ENCODE measurements around the gene ADAM12. TPM values are rescaled to one million over a fixed set of nuclear protein-coding genes. Genes with fewer than 3 reads are reported as not detected.

ADAM12 gene
- total and polyA plus RNA-seq, 4 donors: 0.03 to 0.33 (median 0.19) TPM

DNA sequence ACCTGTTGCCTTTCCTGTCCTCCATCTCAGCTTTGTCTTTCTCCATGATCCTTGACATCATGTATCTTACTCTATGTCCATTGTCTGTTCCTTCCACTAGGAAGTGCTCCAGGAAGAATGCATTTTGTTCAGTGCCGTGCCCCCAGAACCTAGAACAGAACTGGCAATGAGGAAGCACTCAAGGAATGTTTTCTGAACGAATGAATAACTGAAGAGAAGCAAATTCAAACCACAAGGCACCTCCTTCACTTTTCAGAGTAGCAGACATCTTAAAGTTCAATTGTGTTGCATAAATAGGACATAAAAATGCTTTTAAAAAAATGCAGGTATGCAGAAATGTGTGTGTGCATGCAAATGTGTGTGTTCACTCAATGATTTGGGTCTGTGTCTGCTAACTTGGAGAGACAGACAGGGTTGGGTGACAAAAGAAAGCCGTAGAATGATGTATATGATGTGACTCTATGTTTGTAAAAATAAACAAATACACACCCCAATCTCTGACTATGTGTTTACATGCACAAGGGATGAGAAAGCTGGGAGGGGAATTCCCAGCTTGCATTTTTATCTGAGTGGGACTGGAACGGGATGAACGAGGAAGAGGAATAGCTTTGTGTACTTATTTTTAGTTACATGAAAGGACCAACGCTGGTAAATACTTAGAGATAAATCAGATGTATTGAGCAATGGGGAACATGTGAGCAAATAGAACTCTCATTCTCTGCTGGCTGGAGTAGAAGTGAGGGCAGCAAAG is 254.2 kb downstream of the ADAM12 start (continued):
- TF ChIP-seq, protein P1, sequence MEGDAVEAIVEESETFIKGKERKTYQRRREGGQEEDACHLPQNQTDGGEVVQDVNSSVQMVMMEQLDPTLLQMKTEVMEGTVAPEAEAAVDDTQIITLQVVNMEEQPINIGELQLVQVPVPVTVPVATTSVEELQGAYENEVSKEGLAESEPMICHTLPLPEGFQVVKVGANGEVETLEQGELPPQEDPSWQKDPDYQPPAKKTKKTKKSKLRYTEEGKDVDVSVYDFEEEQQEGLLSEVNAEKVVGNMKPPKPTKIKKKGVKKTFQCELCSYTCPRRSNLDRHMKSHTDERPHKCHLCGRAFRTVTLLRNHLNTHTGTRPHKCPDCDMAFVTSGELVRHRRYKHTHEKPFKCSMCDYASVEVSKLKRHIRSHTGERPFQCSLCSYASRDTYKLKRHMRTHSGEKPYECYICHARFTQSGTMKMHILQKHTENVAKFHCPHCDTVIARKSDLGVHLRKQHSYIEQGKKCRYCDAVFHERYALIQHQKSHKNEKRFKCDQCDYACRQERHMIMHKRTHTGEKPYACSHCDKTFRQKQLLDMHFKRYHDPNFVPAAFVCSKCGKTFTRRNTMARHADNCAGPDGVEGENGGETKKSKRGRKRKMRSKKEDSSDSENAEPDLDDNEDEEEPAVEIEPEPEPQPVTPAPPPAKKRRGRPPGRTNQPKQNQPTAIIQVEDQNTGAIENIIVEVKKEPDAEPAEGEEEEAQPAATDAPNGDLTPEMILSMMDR (IDR thresholded peaks at IDR 0.05; ENCODE audit: low read depth, low read length, missing input control): no peak
- TF ChIP-seq SP1 (IDR thresholded peaks at IDR 0.05): no peak
- no peak for TF ChIP-seq NR2F2 (IDR thresholded peaks at IDR 0.05)
- no peak for TF ChIP-seq EGR1 (IDR thresholded peaks at IDR 0.05; ENCODE audit: low read depth in 2 of 2)
- TF ChIP-seq FOXA2 (IDR thresholded peaks at IDR 0.05): no peak

DNA sequence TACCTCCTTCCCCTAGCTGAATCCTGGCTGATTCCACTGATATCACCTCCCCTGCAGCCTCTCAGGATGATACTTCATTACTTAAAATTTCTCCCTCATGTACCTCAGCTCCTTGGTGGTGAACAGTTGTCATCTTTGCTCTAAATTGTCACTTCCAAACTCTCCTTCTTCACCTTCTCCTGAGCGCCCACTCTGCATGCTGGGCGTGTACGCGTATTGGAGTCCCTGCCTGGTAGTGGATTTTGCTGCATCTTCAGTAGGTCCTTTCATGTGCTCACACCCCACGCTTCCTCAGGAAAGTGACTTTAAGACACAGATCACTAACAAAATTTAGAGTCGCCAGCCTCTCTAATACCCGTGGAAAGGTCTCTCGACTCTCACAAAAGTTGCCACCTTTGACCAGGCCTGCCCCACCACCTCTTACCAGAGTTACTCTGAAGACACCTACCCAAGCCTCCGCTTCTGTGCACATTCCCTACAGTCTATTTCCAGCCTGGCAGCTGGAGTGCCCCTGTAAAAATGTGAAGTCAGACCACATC is 255.1 kb downstream of the ADAM12 start:
- H3K27ac ChIP-seq (ENCODE audit: low read depth in 1 of 2, low read length in 2 of 2): no peak overlapping the region
- no peak overlapping the region for H3K4me3 ChIP-seq (ENCODE audit: low read depth in 1 of 3, low read length in 3 of 3)
- no peak for TF ChIP-seq FOXA1 (IDR thresholded peaks at IDR 0.05)
- no peak for TF ChIP-seq NR2F2 (IDR thresholded peaks at IDR 0.05)
- TF ChIP-seq, protein P1 (IDR thresholded peaks at IDR 0.05; ENCODE audit: low read depth, low read length, missing input control): no peak
- TF ChIP-seq, protein P2, sequence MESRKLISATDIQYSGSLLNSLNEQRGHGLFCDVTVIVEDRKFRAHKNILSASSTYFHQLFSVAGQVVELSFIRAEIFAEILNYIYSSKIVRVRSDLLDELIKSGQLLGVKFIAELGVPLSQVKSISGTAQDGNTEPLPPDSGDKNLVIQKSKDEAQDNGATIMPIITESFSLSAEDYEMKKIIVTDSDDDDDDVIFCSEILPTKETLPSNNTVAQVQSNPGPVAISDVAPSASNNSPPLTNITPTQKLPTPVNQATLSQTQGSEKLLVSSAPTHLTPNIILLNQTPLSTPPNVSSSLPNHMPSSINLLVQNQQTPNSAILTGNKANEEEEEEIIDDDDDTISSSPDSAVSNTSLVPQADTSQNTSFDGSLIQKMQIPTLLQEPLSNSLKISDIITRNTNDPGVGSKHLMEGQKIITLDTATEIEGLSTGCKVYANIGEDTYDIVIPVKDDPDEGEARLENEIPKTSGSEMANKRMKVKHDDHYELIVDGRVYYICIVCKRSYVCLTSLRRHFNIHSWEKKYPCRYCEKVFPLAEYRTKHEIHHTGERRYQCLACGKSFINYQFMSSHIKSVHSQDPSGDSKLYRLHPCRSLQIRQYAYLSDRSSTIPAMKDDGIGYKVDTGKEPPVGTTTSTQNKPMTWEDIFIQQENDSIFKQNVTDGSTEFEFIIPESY (IDR thresholded peaks at IDR 0.05): no peak
- TF ChIP-seq EGR1 (IDR thresholded peaks at IDR 0.05; ENCODE audit: low read depth in 2 of 2): no peak
- TF ChIP-seq RAD21 (IDR thresholded peaks at IDR 0.05): no peak
- TF ChIP-seq JUND (IDR thresholded peaks at IDR 0.05): no peak
- TF ChIP-seq FOXA2 (IDR thresholded peaks at IDR 0.05): no peak
- TF ChIP-seq SP1 (IDR thresholded peaks at IDR 0.05): no peak
- TF ChIP-seq HNF4A (conservative IDR thresholded peaks at IDR 0.05): no peak
- TF ChIP-seq RXRA (IDR thresholded peaks at IDR 0.05): no peak
- TF ChIP-seq GABPA (IDR thresholded peaks at IDR 0.05 in 1 of 2, conservative IDR thresholded peaks at IDR 0.05 in 1 of 2): no peak
- TF ChIP-seq, protein P3, sequence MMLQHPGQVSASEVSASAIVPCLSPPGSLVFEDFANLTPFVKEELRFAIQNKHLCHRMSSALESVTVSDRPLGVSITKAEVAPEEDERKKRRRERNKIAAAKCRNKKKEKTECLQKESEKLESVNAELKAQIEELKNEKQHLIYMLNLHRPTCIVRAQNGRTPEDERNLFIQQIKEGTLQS (IDR thresholded peaks at IDR 0.05): no peak
- TF ChIP-seq, protein P4, sequence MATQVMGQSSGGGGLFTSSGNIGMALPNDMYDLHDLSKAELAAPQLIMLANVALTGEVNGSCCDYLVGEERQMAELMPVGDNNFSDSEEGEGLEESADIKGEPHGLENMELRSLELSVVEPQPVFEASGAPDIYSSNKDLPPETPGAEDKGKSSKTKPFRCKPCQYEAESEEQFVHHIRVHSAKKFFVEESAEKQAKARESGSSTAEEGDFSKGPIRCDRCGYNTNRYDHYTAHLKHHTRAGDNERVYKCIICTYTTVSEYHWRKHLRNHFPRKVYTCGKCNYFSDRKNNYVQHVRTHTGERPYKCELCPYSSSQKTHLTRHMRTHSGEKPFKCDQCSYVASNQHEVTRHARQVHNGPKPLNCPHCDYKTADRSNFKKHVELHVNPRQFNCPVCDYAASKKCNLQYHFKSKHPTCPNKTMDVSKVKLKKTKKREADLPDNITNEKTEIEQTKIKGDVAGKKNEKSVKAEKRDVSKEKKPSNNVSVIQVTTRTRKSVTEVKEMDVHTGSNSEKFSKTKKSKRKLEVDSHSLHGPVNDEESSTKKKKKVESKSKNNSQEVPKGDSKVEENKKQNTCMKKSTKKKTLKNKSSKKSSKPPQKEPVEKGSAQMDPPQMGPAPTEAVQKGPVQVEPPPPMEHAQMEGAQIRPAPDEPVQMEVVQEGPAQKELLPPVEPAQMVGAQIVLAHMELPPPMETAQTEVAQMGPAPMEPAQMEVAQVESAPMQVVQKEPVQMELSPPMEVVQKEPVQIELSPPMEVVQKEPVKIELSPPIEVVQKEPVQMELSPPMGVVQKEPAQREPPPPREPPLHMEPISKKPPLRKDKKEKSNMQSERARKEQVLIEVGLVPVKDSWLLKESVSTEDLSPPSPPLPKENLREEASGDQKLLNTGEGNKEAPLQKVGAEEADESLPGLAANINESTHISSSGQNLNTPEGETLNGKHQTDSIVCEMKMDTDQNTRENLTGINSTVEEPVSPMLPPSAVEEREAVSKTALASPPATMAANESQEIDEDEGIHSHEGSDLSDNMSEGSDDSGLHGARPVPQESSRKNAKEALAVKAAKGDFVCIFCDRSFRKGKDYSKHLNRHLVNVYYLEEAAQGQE (IDR thresholded peaks at IDR 0.05): no peak
- H3K4me1 ChIP-seq (ENCODE audit: control insufficient read depth in 4 of 4, insufficient read depth in 4 of 4, low read length in 3 of 4): no peaks in the 10 kb centered on the region
- no peaks in the 10 kb centered on the region for H3K36me3 ChIP-seq (ENCODE audit: control insufficient read depth in 4 of 4, insufficient read depth in 3 of 4, low read depth in 1 of 4, low read length in 3 of 4)
- no peak for DNase-seq (ENCODE audit: low spot score)
- no peaks in the 10 kb centered on the region for H3K27me3 ChIP-seq (ENCODE audit: control insufficient read depth in 4 of 4, insufficient read depth in 4 of 4, low read length in 3 of 4)
- no peaks in the 10 kb centered on the region for H3K9me3 ChIP-seq (ENCODE audit: control insufficient read depth in 4 of 4, low read length in 3 of 4)
- no peak overlapping the region for H3K9ac ChIP-seq (ENCODE audit: low read depth in 1 of 2, low read length in 2 of 2)
- 93% methylated on average over 9 of the region's 9 CpGs for WGBS

All from liver (tissue), 9 donors.